Measurements from ENCODE around the gene TAC4. TPM values are rescaled to one million over a fixed set of nuclear protein-coding genes. Genes with fewer than 3 reads are reported as not detected.

The TAC4 gene
- total and polyA plus RNA-seq, 2 donors (not counting 3 experiments of a cell fraction or from before 2014, with no cell fraction given) = 0.19 TPM; not detected in 1

DNA sequence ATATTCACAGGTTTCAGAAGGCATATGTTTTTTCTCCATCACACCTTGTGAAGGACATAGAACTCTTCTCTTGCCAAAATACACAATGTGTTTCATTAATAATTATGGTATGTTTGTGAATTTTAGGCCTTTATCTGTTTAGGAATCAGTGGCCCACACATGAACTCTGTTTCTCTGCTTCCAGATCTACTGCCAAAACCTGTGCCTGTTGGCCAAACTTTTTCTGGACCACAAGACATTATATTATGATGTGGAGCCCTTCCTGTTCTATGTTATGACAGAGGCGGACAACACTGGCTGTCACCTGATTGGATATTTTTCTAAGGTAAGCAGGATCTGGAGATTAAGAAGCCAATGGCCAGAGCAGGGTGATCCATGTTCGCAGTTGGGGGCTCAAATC is 26.4 kb downstream of the TAC4 start:
- Histone ChIP-seq H3K9me3 (replicated peaks; ENCODE audit: control insufficient read depth, insufficient read depth, low read length) (no peaks in the 10 kb centered on the region), H3K4me3 (replicated peaks in 1 of 3; ENCODE audit: insufficient read depth in 1 of 3, low read depth in 1 of 3, low read length in 3 of 3) (no peak overlapping the region), H2AFZ (ENCODE audit: low read depth, low read length) (no peak overlapping the region), H3K4me2 (ENCODE audit: insufficient read depth, low read length) (no peak overlapping the region), H3K79me2 (ENCODE audit: control insufficient read depth, insufficient read depth, low read length) (peaks cover 4% of the 10 kb centered on the region), H4K20me1 (replicated peaks; ENCODE audit: control insufficient read depth, extremely low read depth, insufficient read depth, low read length) (no peaks in the 10 kb centered on the region), H3K27me3 (ENCODE audit: control insufficient read depth in 2 of 2, insufficient read depth in 2 of 2, low read length in 2 of 2) (no peaks in the 10 kb centered on the region), H3K9ac (replicated peaks; ENCODE audit: extremely low read depth, insufficient read depth, low read length) (no peak overlapping the region), H3K9me1 (replicated peaks; ENCODE audit: control insufficient read depth, extremely low read depth, insufficient read depth, low read length) (no peaks in the 10 kb centered on the region), H3K4me1 (ENCODE audit: control insufficient read depth, extremely low read depth, insufficient read depth, low read length) (peaks cover 27% of the 10 kb centered on the region), H3K36me3 (ENCODE audit: control insufficient read depth in 2 of 2, extremely low read depth in 1 of 2, insufficient read depth in 2 of 2, low read length in 2 of 2) (peaks cover 25 to 46% of the 10 kb centered on the region in 2 experiments), H3K27ac (ENCODE audit: insufficient read depth, low read depth, low read length) (no peak overlapping the region)
- ChIA-PET POLR2A (no interaction called here), CTCF (interaction anchor here (0.9 to 1.1 kb wide), 3 partner anchors 11 to 254 kb away, joined by 3 to 5 read pairs (median 3); no protein-coding TSS in a partner anchor)
- TF ChIP-seq EZH2 (IDR thresholded peaks at IDR 0.05; ENCODE audit: borderline replicate concordance, low read depth, low read length, severe bottlenecking) (no peak), MYC (IDR thresholded peaks at IDR 0.05; ENCODE audit: low read depth, low read length) (no peak), GATA2 (IDR thresholded peaks at IDR 0.05; ENCODE audit: insufficient read depth, insufficient read length, low read depth, low read length) (no peak), POLR2AphosphoS5 (IDR thresholded peaks at IDR 0.05; ENCODE audit: insufficient read depth, low read depth, low read length) (no peak), MAX (IDR thresholded peaks at IDR 0.05; ENCODE audit: insufficient read depth, insufficient read length) (no peak), POLR2A (IDR thresholded peaks at IDR 0.05; ENCODE audit: low read depth, low read length) (no peak), FOS (IDR thresholded peaks at IDR 0.05; ENCODE audit: borderline replicate concordance, insufficient read depth, low read length) (no peak), JUN (IDR thresholded peaks at IDR 0.05; ENCODE audit: borderline replicate concordance, insufficient read depth, insufficient read length, low read depth) (no peak)
- TF ChIP-seq, protein P1, sequence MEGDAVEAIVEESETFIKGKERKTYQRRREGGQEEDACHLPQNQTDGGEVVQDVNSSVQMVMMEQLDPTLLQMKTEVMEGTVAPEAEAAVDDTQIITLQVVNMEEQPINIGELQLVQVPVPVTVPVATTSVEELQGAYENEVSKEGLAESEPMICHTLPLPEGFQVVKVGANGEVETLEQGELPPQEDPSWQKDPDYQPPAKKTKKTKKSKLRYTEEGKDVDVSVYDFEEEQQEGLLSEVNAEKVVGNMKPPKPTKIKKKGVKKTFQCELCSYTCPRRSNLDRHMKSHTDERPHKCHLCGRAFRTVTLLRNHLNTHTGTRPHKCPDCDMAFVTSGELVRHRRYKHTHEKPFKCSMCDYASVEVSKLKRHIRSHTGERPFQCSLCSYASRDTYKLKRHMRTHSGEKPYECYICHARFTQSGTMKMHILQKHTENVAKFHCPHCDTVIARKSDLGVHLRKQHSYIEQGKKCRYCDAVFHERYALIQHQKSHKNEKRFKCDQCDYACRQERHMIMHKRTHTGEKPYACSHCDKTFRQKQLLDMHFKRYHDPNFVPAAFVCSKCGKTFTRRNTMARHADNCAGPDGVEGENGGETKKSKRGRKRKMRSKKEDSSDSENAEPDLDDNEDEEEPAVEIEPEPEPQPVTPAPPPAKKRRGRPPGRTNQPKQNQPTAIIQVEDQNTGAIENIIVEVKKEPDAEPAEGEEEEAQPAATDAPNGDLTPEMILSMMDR (IDR thresholded peaks at IDR 0.05; ENCODE audit: extremely low read depth in 1 of 2, insufficient read depth in 1 of 2, low read depth in 1 of 2, low read length in 2 of 2) = no peak
- peak; percentile 45 for DNase-seq (ENCODE audit: low read depth, low spot score)
- dilution Hi-C loops (cut with MboI; ENCODE audit: extremely low pct_ligation_motif_present, low sequenced_read_pairs) (no loop called here), intact Hi-C loops (cut with micrococcal nuclease) (no loop called here)
- no TSS peak for BruUV-seq (replicated peaks)
- FAIRE-seq = peak; percentile 72
